Fibroblast of gingiva (primary cell): ENCODE measurements around the gene UBE2L5.
A peak's percentile ranks its signal among the peaks of the same experiment; 100 is the strongest.
"Not testable (repeated sequence)": the region's sequence is repeated elsewhere in the genome, so short reads cannot be mapped to it uniquely, and the experiment has no call there.

ENCODE experiments used
- DNase-seq: peaks from one replicate; pipeline ENCODE4 v3.0.0-alpha.2; 2011; ENCODE audit warnings: low read depth

Gene UBE2L5

DNA sequence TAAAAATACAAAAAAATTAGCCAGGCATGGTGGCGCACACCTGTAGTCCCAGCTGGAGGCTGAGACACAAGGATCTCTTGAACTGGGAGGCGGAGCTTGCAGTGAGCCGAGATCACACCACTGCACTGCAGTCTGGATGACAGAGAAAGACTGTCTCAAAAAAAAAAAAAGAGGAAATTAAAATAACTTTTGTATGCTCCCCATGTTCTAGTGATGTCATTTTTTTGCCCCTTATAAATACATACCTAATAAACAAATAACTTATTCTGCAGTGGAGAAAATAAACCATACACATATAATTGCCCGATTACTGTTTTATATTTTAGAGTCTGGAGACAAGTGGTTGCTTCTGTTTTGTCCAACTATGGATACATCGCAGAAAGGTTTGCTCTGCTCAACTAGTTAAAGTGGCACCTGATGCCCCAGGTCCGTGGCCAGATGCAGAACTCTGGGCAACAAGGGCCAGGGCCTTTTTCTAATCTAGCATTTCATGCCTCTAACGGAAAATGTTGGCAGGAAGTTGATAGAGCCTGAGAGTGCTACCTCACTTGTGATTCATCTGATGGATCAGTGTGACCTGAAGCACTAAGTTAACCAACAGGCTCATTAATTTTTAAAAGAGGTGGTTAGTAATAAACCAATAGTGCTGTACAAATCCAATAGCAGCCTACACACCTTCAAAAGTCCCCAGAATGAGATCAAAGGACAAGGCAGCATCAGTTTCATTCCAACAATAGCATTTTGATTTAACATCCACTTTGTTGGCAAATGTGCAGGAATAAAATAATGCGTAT, 18.8 kb downstream of the UBE2L5 start:
- DNase-seq = no peak

DNA sequence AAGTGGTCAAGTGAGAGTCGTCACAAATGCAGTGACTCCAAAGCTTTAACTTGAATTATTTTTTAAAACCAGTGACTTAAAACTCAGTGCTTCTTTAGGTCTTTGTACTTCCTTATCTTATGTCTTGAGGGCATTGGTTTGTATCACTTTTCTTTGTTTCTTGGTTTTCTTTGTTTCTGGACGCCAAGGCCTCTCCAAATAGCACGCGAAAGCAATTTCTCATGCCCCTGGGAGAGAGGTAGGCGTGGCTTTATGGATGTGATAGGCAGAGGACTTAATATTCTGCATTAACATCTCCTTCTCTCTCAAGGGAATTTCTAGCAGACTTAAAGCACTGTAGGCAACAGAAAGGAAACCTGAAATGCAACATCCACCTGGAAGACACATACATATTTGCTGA, 20.6 kb downstream of the UBE2L5 start:
- DNase-seq = no peak

DNA sequence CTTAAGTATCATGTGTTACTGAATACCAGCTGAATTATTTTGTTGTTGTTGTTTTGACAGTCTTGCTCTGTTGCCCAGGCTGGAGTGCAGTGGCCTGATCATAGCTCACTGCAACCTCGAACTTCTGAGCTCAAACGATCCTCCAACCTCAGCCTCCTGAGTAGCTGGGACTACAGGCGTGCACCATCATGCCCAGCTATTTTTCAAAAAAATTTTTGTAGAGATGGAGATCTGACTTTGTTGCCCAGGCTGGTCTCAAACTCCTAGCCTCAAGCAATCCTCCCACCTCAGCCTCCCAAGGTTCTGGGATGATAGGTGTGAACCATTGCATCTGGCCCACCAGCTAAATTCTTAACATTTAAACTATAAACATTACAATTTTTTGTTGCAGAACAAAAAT, 21.2 kb downstream of the UBE2L5 start:
- DNase-seq = not testable (repeated sequence)

DNA sequence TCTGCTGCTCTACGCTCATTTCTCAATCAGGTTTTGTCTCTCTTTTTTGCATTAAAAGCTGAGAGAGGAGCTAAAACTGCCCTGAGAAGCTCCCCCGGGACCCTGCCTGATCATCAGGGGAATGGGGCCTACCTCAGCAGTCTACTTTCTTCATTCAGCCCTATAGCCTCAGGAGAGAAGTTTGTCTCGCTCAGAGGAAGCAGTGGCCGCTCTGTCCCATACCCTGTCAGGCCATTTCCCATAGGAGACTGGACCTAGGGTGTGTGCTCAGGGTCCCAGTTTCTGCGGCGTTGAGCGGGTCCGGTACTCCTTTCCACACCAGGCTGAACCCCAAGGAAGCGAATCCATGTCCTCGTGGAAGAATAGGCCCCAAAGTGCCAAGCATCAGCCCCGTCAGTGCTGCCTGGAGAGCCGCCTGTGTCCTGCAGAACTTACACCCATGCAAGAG, 21.7 kb downstream of the UBE2L5 start:
- no peak for DNase-seq

DNA sequence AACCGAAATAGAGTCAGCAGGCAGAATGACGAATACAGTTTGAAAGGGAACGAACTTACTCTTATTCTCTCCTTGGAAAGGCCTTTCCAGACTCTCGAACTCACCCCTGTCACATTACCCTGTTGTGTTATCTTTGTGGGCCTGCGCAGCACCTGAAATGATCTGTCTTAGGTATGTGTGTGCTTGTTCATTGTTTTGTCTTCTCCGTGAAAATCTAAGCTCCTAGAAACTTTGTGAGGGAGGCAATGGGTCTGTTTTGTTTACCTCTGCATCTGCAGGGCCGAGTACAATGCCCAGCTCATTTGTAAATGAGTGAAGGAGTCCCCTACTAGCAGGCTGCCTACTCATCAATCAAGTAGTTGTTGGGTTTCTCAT, 23.8 kb downstream of the UBE2L5 start:
- DNase-seq = no peak

DNA sequence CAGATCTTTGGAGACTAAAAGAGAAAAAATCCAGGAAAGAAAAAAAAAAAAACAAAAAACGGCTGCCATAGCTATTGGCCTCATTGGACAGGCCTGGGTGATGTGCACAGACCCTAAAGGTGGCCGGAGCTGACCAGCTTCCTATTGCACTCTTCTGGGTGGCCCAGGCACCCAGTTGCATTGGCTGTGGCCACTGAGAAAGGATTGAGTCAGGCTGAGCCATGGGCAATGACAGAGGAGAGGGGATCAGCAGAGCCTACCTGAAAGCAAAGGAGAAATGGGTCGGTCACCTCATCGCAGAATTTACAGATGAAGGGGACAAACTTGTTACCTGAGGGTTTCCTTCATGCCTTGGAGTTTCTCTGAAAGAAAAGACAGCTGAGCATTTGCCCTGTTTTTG, 26.1 kb downstream of the UBE2L5 start:
- DNase-seq = no peak

DNA sequence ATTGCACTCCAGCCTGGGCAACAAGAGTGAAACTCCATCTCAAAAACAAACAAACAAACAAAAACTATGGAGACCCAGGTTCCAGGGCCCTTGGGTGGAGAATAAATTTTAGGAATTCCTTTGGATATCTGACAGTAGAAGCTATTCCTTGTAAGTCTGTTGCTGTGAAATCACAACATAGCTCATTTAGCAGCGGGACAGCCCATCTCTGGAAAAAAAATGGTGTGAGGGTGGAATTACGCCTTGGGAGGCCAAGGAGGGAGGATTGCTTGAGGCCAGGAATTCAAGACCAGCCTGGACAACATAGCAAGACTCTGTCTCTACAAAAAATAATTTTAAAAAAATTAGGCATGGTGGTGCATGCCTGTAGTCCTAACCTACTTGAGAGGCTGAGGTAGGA, 27.8 kb downstream of the UBE2L5 start:
- no peak for DNase-seq

DNA sequence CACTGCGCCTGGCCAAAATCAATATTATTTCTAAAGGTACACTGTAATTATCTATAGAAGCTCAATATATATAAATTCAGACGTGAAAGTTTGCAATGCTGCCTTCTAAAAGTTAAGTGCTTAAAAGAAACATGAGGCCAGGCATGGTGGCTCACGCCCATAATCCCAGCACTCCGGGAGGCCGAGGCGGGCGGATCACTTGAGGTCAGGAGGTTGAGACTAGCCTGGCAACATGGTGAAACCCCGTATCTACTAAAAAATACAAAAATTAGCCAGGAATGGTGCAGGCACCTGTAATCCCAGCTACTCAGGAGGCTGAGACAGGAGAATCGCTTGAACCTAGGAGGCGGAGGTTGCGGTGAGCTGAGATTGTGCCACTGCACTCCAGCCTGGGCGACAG, 29.2 kb downstream of the UBE2L5 start:
- DNase-seq = not testable (repeated sequence)

DNA sequence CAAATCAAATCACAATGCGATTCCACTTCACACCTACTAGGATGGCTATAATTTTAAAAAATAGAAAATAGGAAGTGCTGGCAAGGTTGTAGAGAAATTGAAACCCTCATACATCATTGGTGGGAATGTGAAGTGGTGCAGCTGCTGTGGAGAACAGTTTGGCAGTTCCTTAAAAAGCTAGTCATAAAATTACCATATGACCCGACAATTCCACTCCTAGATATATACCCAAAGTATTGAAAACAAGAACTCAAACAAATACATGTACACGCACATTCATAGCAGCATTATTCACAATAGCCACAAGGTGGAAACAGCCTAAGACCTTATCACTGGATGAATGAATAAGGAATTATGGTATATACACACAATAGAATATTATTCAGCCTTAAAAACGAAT, 31.4 kb downstream of the UBE2L5 start:
- no peak for DNase-seq

DNA sequence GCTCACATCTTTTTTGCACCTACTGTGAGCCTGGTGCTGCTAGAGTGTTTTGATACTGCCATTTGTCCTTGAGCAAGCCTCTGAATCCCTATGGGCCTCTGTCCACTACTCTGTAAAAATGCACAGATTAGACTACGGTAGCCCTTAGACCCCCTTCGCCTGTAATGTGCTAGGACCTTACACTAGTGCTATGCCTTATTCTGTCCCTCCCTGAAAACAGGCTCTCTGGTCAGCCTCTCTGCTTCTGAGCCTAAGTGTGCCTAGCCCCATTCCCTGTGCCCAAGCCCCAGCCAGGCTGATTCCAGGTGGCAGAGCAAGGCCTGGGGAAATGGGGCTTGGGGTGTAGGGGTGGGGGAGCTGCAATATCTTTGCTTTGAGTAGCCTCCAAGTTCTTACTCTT, 32.7 kb downstream of the UBE2L5 start:
- no peak for DNase-seq

DNA sequence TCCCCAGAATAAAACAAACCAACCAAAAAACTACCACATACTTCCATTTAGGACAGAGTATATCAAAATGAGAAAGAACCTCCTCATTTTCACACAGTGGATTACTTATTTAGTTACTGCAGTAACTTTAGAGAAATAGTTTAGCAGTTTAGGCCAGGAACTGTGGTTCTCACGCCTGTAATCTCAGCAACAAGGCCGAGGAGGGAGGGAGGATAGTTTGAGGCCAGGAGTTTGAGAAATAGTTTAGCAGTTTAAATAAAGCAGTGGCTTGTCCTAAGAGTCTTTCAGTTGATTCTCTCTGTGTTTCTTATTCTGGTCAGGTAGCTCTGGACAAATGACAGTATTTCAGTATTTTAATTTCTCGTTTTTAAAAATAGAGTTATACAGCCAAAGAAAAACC, 34.0 kb downstream of the UBE2L5 start:
- DNase-seq = no peak

DNA sequence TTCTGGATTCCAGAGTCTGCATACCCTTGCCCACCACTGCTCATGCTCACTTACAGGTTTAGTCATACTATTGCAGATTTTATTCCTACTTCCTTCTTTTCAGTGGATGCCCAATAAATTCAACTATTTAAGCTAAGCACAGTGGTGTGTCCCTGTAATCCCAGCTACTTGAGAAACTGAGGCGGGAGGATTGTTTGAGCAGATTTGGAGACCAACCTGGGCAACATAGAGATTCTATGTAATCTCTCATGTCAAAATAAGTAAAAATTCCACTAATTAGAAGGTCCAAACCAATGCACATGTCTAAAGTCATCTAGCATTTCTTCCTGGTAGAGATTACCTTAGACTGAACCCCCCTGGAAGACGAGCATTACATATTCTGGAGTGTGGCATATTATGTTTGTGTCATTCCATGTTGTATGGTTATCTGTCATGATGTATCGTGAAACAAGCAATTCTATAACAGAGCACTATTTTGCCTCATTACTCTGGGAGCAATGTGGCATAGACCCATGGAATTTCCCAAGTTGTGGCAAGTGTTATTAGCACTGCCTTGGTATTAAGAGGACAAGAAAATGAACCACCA, 35.1 kb downstream of the UBE2L5 start:
- DNase-seq = no peak

DNA sequence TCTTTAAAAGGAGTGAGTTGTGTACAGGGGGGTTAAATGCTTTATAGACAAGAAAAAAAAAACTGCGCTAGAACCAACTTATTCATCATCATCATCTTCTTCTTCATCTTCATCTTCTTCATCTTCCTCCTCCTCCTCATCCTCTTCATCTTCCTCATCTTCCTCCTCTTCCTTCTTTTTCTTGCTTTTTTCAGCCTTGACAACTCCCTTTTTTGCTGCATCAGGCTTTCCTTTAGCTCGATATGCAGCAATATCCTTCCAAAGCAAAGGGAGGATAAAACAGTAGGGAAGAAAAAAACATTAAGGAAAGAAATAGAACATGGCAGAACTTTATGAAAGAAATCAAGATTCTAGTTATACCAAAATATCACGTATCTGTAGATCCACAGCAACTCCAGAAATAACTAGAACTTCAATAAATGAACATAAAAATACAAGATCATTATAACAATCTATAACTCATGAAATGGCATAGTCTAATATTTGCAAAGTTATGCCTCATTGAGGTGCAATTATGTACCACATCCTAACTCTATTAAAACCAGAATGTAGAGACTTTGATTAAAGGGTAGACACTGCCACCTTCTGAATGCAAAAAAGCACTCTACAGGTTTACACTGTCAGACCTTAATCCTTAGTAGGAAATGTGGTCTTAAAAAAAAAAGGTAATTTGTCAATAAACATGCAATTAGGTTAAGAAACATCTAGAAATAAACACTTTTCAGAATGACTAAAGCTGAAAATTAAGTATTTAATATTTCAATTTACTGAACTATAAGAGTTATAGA, 39.2 kb downstream of the UBE2L5 start:
- DNase-seq = peak; percentile 50

DNA sequence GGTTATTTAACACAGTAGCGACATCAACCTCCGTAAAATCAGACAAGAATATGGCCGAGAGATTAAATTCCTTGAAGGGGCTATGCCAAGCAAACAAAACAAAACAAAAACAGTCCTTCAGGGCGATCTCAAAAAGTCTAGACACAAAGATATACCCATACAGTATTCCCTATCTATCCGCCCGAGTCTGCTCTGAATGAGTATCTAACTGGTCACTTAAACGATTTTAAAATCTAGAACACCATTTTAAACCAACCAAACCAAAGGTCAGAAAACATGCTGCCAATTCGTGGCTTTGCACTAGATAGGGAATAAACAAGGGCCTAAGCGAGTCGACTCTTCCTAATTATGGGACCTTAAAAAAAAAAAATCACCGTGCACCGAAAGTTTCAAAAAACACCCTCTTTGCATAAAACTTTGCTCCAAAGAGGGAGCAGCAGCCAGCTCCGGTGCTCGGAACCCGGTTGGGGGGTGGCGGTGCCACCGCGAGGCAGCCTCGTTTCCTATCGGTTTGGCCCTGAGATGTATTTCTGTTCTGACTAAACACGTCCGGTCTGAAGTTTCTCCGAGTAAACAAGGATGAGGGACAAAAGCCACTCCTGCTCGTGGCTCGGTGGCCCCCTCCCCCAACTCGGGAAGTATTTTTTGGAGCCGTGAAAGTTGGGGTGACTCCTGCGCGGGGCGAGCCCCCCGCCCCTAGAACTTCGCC, 41.6 kb downstream of the UBE2L5 start:
- peak; percentile 70 for DNase-seq

DNA sequence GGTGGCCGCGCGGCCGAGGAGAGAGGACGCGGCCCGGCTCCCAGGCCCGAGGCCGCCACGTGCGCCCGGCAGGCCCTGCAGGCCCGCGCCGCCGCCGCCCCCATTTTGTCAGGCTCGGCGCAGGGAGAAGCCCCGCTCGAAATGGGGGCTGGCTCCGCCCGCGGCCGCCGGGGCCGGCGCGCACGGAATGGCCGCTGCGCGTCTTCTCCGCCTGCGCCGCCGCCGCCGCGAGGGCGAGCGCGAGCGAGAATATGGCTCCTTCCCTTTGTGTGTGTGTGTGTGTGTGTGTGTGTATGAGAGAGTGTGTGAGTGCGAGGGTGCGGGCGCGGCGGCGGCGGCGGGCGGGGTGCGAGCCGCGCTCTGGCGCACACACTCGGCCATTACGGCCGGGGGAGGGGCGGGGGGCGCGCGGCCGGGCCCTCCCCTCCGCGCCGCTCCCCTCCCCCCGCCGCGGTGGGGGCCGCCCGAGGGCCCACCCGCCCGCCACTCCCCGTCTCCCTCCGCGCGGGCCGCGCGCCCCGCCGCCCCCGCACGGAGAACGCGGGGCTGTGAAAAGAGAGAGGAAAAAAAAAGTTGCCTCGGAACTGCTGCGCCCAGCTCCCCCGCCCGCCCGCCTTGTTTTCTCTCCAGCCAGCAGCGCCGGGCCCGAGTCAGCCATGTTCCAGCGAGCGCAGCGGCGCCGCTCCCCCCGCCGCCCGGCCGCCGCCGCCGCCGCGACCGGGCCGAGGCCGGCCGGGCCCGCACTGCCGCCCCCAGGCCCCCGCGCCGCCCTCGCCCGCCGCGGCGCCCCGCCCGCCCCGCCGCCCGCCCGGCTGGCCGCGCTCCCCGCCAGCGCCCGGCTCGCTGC, 42.4 kb downstream of the UBE2L5 start:
- DNase-seq = peak; percentile 91

DNA sequence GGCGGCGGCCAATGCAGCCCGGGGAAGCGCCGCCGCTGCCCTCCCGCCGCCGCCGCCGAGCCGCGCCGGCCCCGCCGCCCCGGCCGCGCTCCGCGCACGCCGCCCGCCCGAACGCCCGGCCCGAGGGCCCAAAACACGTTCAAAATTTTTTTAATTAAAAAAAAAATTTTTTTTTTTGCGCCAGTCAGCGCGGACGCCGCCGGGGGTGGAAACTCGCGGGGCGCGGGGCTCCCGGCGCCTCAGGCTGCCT, 43.0 kb downstream of the UBE2L5 start:
- no peak for DNase-seq

DNA sequence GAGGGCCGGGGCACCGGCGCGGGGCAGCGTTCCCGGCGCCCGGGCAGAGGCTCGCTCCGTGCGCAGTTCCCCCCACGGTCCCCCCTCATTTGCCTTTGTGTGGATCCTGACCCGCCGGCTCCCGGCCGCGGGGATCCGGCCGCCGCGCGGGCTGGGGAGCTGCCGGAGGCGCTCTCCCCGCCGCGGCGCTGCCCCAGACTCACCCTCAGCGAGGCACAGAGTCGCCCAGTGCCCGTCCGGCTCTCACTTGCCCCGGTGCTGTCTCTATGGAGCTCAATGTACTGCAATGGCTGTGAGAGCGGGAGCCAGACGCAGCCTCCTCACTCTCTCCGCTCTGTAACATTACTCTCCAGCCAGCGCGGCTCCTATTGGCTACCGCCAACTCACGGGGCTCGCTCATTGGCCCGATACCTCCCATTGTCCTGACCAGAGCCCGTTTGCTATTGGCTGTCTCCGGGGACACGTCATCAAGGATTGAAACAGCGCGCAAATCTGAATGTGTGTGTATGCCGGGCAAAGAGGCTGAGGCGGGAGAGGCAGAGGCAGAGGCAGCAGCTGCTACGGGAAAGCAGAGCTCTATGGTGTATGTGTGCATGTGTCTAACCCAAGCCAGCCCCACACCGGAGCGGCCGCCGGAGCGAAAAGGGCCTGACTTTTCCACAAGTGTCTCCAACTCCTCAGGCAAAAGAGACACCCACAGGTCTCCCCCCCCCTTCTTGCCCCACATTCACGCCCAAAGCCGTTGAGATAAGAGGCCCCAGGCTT, 43.5 kb downstream of the UBE2L5 start, which contains the start of gene HMGB1:
Gene HMGB1, minus strand, starts transcription at position 344 of the 765 bp plus-strand sequence. CDS start 2,256 bp downstream, outside the sequence.
- DNase-seq = peak; percentile 99

DNA sequence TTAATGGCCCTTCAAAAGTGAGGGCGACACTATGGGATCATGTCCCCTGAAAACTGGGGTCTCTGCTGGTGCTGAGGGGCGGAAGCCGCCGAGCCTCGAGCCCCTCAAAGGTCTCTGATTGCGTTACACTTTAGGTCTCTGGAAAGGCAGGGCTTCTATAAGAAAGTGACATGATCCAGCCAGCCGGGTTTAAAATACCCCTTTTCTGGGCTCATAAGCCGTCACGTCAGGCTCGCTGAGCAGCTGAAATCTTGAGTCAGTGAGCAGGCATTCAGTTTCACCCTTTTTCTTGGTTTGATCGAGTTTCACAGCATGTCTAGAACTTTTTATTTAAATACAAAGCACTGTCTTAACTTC, 44.0 kb downstream of the UBE2L5 start:
- DNase-seq = no peak

DNA sequence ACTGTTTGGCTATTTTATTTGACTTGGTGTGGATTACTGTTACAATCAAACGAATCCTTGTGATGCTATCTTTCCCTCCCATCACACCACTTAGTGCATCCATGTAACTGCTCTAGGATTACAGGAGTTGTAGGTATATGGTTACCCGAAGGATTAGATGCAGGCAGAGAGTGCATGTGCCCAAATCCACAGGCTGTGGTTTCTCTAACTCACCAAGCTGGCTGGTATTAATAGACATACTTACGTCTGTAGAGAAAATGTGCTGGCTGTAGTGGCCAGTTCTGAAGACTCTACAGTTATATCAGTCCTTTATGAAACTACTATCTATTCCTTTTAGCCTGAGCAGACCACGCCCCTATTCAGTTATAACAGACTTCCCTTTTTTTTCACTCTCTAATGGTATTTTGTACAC, 44.6 kb downstream of the UBE2L5 start:
- no peak for DNase-seq

DNA sequence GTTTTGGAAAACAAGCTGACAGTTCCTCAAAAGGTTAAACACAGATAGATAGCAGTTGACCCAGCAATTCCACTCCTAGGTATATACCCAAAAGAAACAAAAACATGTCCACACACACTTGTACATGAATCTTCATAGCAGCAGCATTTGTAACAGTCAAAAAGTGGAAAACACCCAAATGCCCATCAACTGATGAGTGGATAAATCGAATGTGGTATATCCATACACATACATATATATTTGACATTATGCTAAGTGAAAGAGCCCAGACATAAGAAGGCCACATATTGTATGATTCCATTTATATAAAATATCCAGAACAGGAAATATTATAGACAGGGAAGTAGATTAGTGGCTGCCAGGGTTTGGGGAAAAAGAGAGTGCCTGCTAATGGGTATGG, 51.4 kb downstream of the UBE2L5 start:
- no peak for DNase-seq
